ENCODE measurements around the gene NHP2.
A peak's percentile ranks its signal among the peaks of the same experiment; 100 is the strongest.

The NHP2 gene

GRCh38 chr5:178114325-178115135 lies 39.2 kb downstream of the NHP2 start:
- no peak for DNase-seq (ENCODE audit: low spot score)

- DNase-seq (ENCODE audit: low spot score): no peak
Measured at GRCh38 chr5:178113841-178114324, 39.8 kb downstream of the NHP2 start.

- DNase-seq (ENCODE audit: low spot score): peak; percentile 86
Measured at GRCh38 chr5:178113141-178113787, 40.4 kb downstream of the NHP2 start, which contains the start of gene N4BP3. Gene N4BP3 (plus strand): TSS chr5:178113532. CDS start chr5:178119584, 6,052 bp downstream.

- no peak for DNase-seq (ENCODE audit: low spot score)
Measured at GRCh38 chr5:178112545-178112944, 41.1 kb downstream of the NHP2 start.

GRCh38 chr5:178111925-178112324 lies 41.8 kb downstream of the NHP2 start:
- DNase-seq (ENCODE audit: low spot score): peak; percentile 73

- no peak for DNase-seq (ENCODE audit: low spot score)
Measured at GRCh38 chr5:178110511-178110910, 43.2 kb downstream of the NHP2 start.

- DNase-seq (ENCODE audit: low spot score): no peak
Measured at GRCh38 chr5:178108966-178109365, 44.7 kb downstream of the NHP2 start.

- DNase-seq (ENCODE audit: low spot score): no peak
Measured at GRCh38 chr5:178108446-178108845, 45.2 kb downstream of the NHP2 start.

- no peak for DNase-seq (ENCODE audit: low spot score)
Measured at GRCh38 chr5:178107756-178108310, 45.9 kb downstream of the NHP2 start.

- DNase-seq (ENCODE audit: low spot score): no peak
Measured at GRCh38 chr5:178106556-178107239, 47.0 kb downstream of the NHP2 start.

- no peak for DNase-seq (ENCODE audit: low spot score)
Measured at GRCh38 chr5:178106086-178106485, 47.6 kb downstream of the NHP2 start.

- DNase-seq (ENCODE audit: low spot score): no peak
Measured at GRCh38 chr5:178104492-178104891, 49.2 kb downstream of the NHP2 start.

GRCh38 chr5:178103612-178104011 lies 50.1 kb downstream of the NHP2 start:
- DNase-seq (ENCODE audit: low spot score): no peak

Data from AG20443 (cell line).